NCI-H2107 (cell line): ENCODE measurements around the gene IGSF22.

Source experiments
- DNase-seq: peaks from one replicate; lab custom pipeline; 2025; lab: John Stamatoyannopoulos, UW

IGSF22 gene

GRCh38 chr11:18726040-18726439, at the start of gene IGSF22:
IGSF22 (minus strand) TSS chr11:18726188; CDS start chr11:18724236, 1,952 bp downstream.
- DNase-seq, result no peak

- no peak for DNase-seq
Measured at GRCh38 chr11:18774801-18775200, 48.8 kb upstream of the IGSF22 start.

GRCh38 chr11:18773681-18774080, 47.7 kb upstream of the IGSF22 start:
- no peak for DNase-seq

GRCh38 chr11:18773104-18773503, 47.1 kb upstream of the IGSF22 start:
- DNase-seq, result no peak

DNA sequence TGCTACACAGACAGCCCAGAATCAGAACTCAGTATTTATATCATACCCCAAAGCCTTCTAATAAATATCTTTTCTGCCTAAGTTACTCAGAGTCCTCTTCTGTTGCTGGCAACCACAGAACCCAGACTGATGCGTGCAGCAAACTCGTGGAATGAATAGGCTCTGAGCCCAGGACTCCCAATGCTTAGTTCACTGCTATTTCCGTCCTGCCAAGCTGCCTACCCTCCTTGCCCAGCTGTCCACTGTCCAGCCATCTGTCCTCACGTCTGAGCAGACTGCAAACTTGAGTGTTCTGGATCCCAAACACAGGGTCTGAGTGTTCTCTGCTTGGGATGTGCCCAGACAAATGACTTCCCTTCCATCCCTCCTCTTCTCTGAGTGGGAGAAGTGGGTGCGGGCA, 46.2 kb upstream of the IGSF22 start:
- DNase-seq, result no peak

DNA sequence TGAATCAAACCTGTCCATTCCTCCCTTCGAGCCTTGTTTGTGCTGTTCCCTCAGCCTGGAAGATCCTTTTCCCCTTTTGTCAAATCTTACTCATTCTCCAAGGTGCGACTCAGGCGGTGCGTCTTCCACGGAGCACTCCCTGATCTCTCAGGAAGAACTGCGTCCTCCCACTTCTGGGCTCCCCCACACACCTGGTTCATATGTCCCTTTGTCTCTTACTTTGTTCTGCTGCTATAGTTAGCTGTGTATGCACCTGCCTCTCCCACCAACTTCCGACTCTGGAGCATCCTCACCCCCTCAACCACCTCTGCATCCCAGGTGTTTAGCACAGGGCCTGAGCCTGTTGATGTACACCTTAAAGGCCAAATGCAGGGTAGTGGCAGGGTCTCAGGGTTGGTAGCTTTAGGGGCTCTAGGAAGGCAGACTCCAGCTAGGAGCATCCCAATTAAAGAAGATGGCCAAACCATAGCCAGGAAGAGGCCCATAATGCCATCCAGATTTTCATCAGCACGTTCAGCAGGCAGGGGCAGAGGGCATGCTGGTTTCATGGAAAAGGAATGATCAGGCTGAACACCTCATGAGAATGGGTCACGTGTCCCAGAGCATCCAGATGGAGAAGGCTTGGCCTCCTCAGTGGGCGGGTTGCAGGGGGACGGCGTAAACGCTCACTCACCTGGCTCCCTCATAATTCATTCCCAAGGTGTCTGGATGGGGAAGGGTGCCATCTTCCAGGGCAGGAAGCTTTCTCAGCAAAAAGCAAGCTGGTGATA, 45.5 kb upstream of the IGSF22 start:
- no peak for DNase-seq

DNA sequence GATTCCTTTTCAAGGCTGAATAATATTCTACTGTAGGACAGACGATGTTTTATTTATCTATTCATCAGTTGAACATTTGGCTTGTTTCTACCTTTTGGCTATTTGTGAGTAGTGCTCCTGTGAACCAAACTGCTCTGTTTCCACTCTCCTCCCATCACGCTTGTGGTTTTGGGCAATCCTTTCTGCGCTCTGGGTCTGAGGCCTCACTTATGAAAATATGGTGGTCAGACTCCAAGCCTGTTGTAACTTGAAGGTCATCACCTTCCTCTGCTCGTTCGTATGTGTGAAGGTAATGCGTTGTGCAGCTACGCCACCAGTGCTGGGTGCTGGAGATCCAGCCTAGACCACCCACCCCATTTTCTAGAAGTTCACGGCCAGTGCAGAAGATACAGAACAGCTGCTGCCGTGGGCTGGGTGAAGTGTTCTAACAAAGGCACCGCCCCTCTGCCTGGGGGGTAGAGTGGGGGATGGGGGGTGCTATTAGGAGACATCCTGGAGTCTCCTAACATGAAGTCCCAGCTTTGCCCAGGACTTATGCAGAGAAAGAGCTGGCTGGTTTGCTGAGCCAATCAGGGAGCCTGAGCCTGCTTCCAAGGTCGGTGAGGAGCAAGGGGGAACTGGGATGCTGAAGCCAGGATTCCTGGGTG, 44.6 kb upstream of the IGSF22 start:
- no peak for DNase-seq

- no peak for DNase-seq
Measured at GRCh38 chr11:18769802-18770456, 43.9 kb upstream of the IGSF22 start.

- DNase-seq, result no peak
Measured at GRCh38 chr11:18768978-18769377, 43.0 kb upstream of the IGSF22 start.

DNA sequence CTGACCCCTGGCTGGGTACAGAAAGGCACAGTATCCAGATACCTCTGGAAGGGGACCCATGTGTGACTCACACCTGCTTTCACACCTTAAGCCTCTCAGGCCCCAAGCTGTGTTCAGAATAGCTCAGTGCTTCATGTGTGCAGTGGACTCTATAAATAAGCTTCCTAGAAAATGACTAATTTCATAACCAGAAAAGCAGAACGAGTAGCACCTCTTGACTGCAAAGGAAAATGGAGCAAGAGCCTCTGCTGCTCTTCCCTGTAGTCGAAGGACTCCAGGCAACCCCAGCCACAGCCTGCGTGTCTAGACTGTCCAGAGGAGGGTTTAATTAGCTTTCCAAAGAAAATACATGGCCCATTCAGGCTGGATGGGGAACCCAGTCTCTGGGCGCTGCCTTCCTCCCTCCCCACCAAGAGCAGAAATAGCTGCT, 42.5 kb upstream of the IGSF22 start:
- no peak for DNase-seq

DNA sequence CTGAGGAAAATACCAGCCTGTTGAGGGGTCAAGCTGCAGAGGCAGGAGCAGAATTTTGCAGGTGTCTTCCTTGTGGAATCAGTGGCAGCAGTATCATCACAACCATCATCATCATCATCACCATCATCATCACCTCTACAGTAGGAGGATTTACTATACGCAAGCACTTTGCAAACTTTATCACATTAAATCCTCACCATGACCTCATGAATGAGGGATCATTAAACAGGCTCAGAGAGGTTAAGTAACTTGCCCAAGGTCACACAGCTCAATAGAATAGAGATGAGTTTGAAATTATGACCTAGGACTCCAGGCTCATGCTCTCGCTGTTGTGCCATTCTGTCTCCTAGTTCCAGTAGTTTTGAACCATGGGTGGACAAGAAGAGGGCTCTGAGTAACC, 40.0 kb upstream of the IGSF22 start:
- no peak for DNase-seq

DNA sequence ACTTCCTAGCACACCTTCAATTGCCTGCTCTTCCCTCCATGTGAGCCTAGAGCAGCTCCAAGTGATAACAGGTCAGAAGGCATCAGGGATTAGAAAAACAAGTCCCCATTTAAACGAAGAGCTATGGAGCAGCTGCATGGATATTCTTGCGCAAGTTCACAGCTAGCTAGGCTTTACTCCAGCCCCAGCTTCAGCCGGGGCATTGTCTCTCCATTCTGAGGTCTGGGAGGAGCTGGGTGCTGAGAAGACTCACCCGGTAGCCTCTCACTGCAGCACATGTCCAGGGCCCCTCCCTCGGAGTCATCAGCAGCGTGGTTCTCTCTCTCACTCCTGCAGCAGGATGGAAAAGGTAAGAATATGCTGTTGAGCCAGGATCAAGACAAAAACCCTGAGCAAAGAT, 39.6 kb upstream of the IGSF22 start:
- no peak for DNase-seq

DNA sequence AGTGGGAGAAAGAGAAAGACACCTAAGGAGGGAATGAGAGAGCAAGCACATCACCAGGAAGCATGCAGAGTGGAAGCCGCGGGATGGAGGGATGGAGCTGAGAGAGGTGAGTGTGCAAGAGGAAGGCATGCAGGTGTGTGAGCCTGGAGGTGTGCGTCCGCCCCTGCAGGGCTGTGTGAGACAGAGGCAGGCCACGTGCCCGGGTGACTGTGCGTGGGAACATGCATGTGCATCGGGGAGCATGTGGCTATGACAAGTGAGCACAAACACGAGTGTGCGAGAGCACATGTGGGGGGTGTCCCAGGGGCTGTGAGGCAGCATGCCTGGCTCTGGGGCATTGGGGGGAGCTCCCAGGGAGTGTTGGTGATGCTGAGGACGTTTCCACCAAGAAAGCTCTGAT, 35.8 kb upstream of the IGSF22 start:
- no peak for DNase-seq

DNA sequence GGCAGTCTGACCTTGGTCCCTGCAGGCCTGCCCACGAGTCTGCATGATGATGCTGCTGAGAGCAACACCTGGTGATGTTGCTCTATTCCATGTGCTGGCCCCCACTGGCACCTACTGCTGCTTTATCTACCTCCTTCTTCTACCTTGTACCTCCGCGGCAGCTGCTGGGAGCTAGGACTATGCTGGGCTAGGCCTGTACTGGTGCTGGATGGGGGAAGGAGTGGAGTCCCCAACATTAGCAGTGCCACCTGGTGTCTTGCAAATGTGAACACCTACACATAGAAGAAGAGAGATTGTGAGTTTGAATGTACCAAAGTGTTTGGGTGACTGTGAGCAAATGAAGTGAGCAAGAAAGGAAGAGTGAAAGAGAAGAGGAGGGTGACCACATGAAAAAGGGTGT, 35.2 kb upstream of the IGSF22 start:
- no peak for DNase-seq

DNA sequence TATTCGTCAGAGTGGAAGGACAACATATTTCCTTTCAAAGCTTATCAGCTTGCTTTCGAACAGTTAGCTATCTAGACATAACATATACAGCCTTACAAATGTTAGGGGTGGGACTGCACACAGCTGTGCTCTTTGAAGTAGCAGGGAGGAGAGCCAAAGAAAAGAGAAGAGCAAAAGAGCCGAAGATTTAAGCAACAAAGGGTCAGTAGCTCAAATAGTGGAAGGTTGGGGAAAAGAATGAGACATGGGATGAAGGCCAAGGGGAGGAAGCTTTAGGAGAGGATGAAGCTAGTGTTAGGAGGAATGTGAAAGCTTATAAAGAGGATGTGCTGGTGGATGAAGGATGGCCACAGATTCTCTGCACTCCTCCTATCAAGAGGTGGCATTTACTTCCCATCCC, 31.8 kb upstream of the IGSF22 start:
- no peak for DNase-seq

DNA sequence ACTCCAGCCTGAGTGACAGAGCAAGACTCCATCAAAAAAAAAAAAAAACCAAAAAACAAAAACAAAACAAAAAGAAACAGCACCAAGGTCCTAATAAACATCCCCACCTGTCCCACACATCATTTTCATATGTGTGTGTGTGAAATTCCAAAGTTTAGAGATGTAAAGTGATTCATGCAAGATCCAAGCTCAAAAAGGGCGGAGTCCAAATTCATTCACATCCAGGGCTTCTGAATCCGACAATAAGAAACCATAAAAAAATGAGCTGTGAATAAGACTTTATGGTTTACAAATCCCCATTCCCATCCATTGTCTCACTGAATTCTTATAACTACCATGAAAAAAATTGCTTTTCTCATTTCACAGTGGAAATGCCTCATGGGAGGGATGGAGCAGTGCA, 30.9 kb upstream of the IGSF22 start:
- no peak for DNase-seq

DNA sequence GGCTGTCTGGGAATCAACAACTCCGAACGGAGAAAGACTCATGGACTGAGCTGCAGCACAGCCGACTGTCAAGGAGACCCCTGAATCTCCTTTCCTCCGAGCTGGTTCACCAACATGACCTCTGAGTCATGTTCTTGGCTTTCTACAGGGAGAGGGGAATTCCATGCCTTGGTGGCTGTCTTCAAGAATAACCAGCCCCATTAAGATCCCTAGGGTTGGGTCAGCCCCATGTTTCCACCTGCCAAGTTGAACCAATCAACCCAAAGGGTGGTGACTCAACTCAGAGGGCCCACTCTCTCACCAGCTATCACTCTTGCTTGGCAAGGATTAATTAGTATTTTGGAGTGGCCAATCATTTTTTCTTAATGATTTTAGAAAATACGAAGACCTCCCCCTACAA, 28.3 kb upstream of the IGSF22 start:
- DNase-seq, result no peak

DNA sequence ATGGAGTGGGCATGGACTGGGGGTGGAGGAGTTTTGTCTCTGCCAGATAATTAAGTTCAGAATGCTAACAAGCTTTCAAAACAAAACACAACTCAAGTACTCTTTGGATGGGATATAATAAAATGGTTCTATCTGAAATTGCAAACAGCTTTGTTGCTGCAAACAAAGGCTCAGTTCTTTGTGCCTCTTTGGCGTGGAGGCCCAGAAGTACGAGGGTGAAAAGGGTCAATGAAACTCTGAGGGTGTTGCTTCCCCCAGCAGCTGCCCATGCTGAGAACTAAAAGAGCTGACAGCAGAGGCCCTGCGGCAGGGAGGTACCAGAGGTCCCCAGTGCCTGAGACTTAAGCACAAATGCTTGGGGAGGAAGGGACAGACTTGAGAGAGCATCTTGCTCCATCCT, 26.5 kb upstream of the IGSF22 start:
- no peak for DNase-seq

DNA sequence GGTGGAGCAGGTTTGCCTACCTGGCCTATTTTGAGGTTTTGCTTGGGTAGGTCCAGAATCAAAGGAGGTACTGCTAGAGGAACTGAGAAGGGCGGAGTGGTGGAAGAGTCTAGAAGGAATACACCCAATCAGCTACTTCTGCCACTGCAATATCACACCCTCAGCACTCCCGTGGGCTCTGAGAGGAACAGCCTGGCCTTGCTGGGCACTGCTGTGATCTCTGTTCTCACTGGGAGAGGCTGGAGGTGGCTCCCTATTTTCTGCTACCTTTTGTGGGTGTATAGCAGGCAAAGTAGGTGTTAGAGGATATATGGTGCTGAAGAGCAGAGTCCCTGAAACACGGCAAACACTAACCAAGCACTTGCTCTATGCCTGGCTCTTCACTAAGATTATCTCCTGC, 25.0 kb upstream of the IGSF22 start:
- no peak for DNase-seq

DNA sequence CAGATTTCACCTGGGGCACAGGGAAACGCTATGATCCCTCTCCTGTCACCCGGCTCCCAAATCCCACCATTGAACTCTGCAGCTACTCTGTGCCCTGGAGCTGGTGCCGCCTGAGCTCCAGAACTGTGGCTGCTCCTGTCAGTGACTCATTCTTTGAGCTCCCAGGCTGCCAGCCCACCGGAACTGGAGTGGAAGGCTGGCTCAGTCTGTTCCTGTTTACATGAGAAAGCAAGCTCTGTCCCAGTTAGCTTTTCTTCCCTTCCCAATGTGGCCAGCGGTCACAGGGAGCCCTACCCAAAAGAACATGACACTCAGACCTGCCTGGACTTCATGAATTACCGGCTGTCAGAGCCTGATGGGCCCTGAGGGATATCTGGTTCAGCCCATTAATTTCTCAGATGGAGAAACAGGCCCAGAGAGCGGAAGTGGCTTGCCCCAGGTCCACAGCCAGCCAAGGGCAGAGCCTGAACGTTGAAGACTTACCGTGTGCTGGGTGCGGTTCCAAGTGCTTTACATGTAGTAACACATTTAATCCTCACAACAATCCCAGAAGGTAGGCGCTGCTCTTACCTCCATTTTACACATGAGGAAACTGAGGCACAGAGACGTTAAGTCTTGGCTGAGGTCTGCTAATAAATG, 23.8 kb upstream of the IGSF22 start:
- no peak for DNase-seq

DNA sequence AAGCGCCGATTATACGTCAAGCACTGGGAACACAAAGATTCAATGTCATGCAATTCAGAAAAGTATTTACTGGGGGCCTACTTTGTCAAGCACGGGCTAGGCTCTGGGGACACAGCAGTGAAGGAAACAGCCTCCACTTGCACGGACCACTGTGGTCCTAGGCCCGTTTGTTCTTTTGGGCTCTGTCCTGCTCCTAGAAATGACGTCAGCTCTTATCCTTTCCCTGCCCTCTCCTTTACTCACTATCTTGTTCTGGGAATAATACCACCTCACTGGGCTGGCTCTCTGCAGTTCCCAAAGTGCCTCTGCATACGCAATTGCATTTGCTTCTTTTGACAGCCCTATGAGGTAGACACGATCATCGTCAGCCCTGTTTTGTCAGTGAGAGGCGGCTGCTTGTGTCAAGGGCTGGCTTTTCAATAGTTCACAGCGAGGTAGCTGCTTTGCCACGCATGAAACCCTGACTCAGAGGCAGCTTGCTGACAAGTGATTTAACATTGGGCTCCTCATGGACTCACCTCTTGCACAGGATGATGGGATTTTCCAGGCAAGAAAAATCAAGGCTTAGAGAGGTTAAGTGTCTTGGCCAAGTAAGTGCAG, 22.9 kb upstream of the IGSF22 start:
- DNase-seq, result no peak

DNA sequence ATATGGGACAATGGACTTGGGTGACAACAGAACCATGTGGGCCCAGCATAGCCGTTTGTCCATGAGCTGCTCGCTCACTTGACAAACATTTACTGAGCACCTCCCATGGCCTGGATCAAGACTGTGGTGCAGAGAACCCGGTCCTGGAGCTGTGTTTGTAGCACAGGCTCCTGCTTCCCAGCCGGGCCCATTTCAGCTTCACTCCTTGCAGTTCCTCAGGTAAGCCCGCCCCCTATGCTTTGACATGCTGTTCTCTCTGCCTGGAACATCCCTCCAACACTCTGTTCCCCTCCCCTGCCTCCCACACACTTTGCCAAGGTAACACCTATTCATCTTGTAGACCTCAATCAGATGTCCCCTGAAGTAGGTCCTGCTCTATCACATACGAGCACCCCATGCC, 19.3 kb upstream of the IGSF22 start:
- no peak for DNase-seq
